ENCODE data around the gene INTS11.

INTS11 gene

GRCh38 chr1:1262758-1263157, 61.7 kb downstream of the INTS11 start:
- DNase-seq (ENCODE audit: low spot score), result no peak

GRCh38 chr1:1262071-1262470, 62.4 kb downstream of the INTS11 start:
- DNase-seq (ENCODE audit: low spot score), result no peak

All from NAMALWA (cell line).